ENCODE measurements around the gene USP10. TPM values are rescaled to one million over a fixed set of nuclear protein-coding genes. Genes with fewer than 3 reads are reported as not detected.

The USP10 gene
- total RNA-seq: 10 to 100 TPM; 93.9 to 95.2 TPM

GRCh38 chr16:84699712-84700445 is at the start of gene USP10:
TSS of gene USP10 (plus strand) at chr16:84700000. CDS start at chr16:84700091, 91 bp downstream.
- CTCF ChIA-PET: interaction anchor here (0.6 to 3.3 kb wide), 8 partner anchors 26 to 194 kb away, joined by 3 to 20 read pairs (median 7); no protein-coding TSS in a partner anchor
- intact Hi-C loops (cut with micrococcal nuclease): loop anchor here (1.0 to 2.0 kb wide), 2 partner anchors 26 to 27 kb away; no protein-coding TSS in a partner anchor
- Mint-ChIP-seq H3K4me1 (ENCODE audit: low read depth) (peaks cover 31% of the 10 kb centered on the region), H3K27me3 (ENCODE audit: low read depth) (no peaks in the 10 kb centered on the region), H3K9me3 (no peaks in the 10 kb centered on the region), H3K36me3 (ENCODE audit: low read depth) (peaks cover 3% of the 10 kb centered on the region), H3K27ac (peak within 1 kb of the TSS; percentile 95), H3K4me3 (peak within 1 kb of the TSS; percentile 95)
- DNase-seq: peak; percentile 80

GRCh38 chr16:84650062-84650991 is 49.5 kb upstream of the USP10 start:
- Mint-ChIP-seq H3K27me3 (ENCODE audit: low read depth) (no peaks in the 10 kb centered on the region), H3K4me3 (peak overlapping the region; percentile 63), H3K9me3 (no peaks in the 10 kb centered on the region), H3K4me1 (ENCODE audit: low read depth) (peaks cover 56% of the 10 kb centered on the region), H3K27ac (no peak overlapping the region), H3K36me3 (ENCODE audit: low read depth) (peaks cover 25% of the 10 kb centered on the region)
- intact Hi-C loops (cut with micrococcal nuclease): loop anchor here (5.0 kb wide), 1 partner anchor 77 kb away; no protein-coding TSS in a partner anchor
- no peak for DNase-seq
- CTCF ChIA-PET: interaction anchor here (1.7 kb wide), 1 partner anchor 22 kb away, joined by 6 read pairs; no protein-coding TSS in a partner anchor

- peaks cover 28% of the 10 kb centered on the region for H3K36me3 Mint-ChIP-seq (ENCODE audit: low read depth)
- no peak overlapping the region for H3K4me3 Mint-ChIP-seq
- no peak overlapping the region for H3K27ac Mint-ChIP-seq
- DNase-seq: peak; percentile 21
- no peaks in the 10 kb centered on the region for H3K27me3 Mint-ChIP-seq (ENCODE audit: low read depth)
- CTCF ChIA-PET: interaction anchor here (0.7 to 3.2 kb wide), 3 partner anchors 30 to 407 kb away, joined by 3 to 15 read pairs (median 4); no protein-coding TSS in a partner anchor
- intact Hi-C loops (cut with micrococcal nuclease): loop anchor here (5.0 kb wide), 1 partner anchor 75 kb away; no protein-coding TSS in a partner anchor
- H3K9me3 Mint-ChIP-seq: no peaks in the 10 kb centered on the region
- H3K4me1 Mint-ChIP-seq (ENCODE audit: low read depth): peaks cover 67% of the 10 kb centered on the region
These were observed 47.2 kb upstream of the USP10 start for GRCh38 chr16:84652566-84652965.

- no peak for DNase-seq
- H3K27ac Mint-ChIP-seq: no peak overlapping the region
- H3K4me3 Mint-ChIP-seq: no peak overlapping the region
- no peaks in the 10 kb centered on the region for H3K27me3 Mint-ChIP-seq (ENCODE audit: low read depth)
- intact Hi-C loops (cut with micrococcal nuclease): loop anchor here (5.0 kb wide), 1 partner anchor 73 kb away; no protein-coding TSS in a partner anchor
- H3K4me1 Mint-ChIP-seq (ENCODE audit: low read depth): peaks cover 73% of the 10 kb centered on the region
- CTCF ChIA-PET: interaction anchor here (0.8 to 3.2 kb wide), 4 partner anchors 18 to 124 kb away, joined by 3 to 15 read pairs (median 4); no protein-coding TSS in a partner anchor
- H3K36me3 Mint-ChIP-seq (ENCODE audit: low read depth): peaks cover 36% of the 10 kb centered on the region
- H3K9me3 Mint-ChIP-seq: no peaks in the 10 kb centered on the region
These were observed 45.6 kb upstream of the USP10 start for GRCh38 chr16:84654238-84654637.

- CTCF ChIA-PET: interaction anchor here (0.8 to 1.7 kb wide), 3 partner anchors 32 to 125 kb away, joined by 3 to 5 read pairs (median 3); no protein-coding TSS in a partner anchor
- DNase-seq: no peak
- Mint-ChIP-seq H3K4me1 (ENCODE audit: low read depth) (peaks cover 70% of the 10 kb centered on the region), H3K27ac (no peak overlapping the region), H3K27me3 (ENCODE audit: low read depth) (no peaks in the 10 kb centered on the region), H3K36me3 (ENCODE audit: low read depth) (peaks cover 36% of the 10 kb centered on the region), H3K4me3 (no peak overlapping the region), H3K9me3 (no peaks in the 10 kb centered on the region)
- intact Hi-C loops (cut with micrococcal nuclease): loop anchor here (5.0 kb wide), 1 partner anchor 72 kb away; no protein-coding TSS in a partner anchor
These were observed 44.8 kb upstream of the USP10 start for GRCh38 chr16:84654998-84655397.

- Mint-ChIP-seq H3K4me3 (no peak overlapping the region), H3K36me3 (ENCODE audit: low read depth) (peaks cover 26% of the 10 kb centered on the region)
- CTCF ChIA-PET: interaction anchor here (0.9 to 1.4 kb wide), 3 partner anchors 15 to 69 kb away, joined by 3 to 5 read pairs (median 4); no protein-coding TSS in a partner anchor
These were observed 43.2 kb upstream of the USP10 start for GRCh38 chr16:84656649-84657048.

GRCh38 chr16:84657229-84657837 is 42.5 kb upstream of the USP10 start:
- DNase-seq: no peak
- Mint-ChIP-seq H3K4me1 (ENCODE audit: low read depth) (peaks cover 56% of the 10 kb centered on the region), H3K4me3 (no peak overlapping the region), H3K9me3 (no peaks in the 10 kb centered on the region), H3K27ac (peak overlapping the region; percentile 36), H3K27me3 (ENCODE audit: low read depth) (no peaks in the 10 kb centered on the region), H3K36me3 (ENCODE audit: low read depth) (peaks cover 28% of the 10 kb centered on the region)
- CTCF ChIA-PET: no interaction called here
- intact Hi-C loops (cut with micrococcal nuclease): no loop called here

More at GRCh38 chr16:84656649-84657048, 43.2 kb upstream of the USP10 start:
- Mint-ChIP-seq H3K27me3 (ENCODE audit: low read depth) (no peaks in the 10 kb centered on the region), H3K4me1 (ENCODE audit: low read depth) (peaks cover 62% of the 10 kb centered on the region), H3K27ac (peak overlapping the region; percentile 81), H3K9me3 (no peaks in the 10 kb centered on the region)
- DNase-seq: no peak
- intact Hi-C loops (cut with micrococcal nuclease): no loop called here

- CTCF ChIA-PET: interaction anchor here (1.4 kb wide), 1 partner anchor 13 kb away, joined by 10 read pairs; no protein-coding TSS in a partner anchor
- Mint-ChIP-seq H3K36me3 (ENCODE audit: low read depth) (peaks cover 25% of the 10 kb centered on the region), H3K27me3 (ENCODE audit: low read depth) (no peaks in the 10 kb centered on the region), H3K4me3 (no peak overlapping the region), H3K4me1 (ENCODE audit: low read depth) (peaks cover 46% of the 10 kb centered on the region), H3K9me3 (no peaks in the 10 kb centered on the region), H3K27ac (no peak overlapping the region)
- intact Hi-C loops (cut with micrococcal nuclease): no loop called here
- no peak for DNase-seq
These were observed 41.1 kb upstream of the USP10 start for GRCh38 chr16:84658690-84659089.

- no peak overlapping the region for H3K27ac Mint-ChIP-seq
These were observed 40.0 kb upstream of the USP10 start for GRCh38 chr16:84659656-84660300.

GRCh38 chr16:84660973-84661372 is 38.8 kb upstream of the USP10 start:
- no peaks in the 10 kb centered on the region for H3K9me3 Mint-ChIP-seq
- DNase-seq: no peak
- CTCF ChIA-PET: interaction anchor here (1.2 kb wide), 1 partner anchor 78 kb away, joined by 3 read pairs; no protein-coding TSS in a partner anchor
- peaks cover 32% of the 10 kb centered on the region for H3K4me1 Mint-ChIP-seq (ENCODE audit: low read depth)
- no peak overlapping the region for H3K4me3 Mint-ChIP-seq
- H3K36me3 Mint-ChIP-seq (ENCODE audit: low read depth): peaks cover 22% of the 10 kb centered on the region
- no peaks in the 10 kb centered on the region for H3K27me3 Mint-ChIP-seq (ENCODE audit: low read depth)
- intact Hi-C loops (cut with micrococcal nuclease): no loop called here
- no peak overlapping the region for H3K27ac Mint-ChIP-seq

More at GRCh38 chr16:84659656-84660300, 40.0 kb upstream of the USP10 start:
- intact Hi-C loops (cut with micrococcal nuclease): no loop called here
- Mint-ChIP-seq H3K4me1 (ENCODE audit: low read depth) (peaks cover 42% of the 10 kb centered on the region), H3K4me3 (no peak overlapping the region), H3K9me3 (no peaks in the 10 kb centered on the region), H3K36me3 (ENCODE audit: low read depth) (peaks cover 27% of the 10 kb centered on the region), H3K27me3 (ENCODE audit: low read depth) (no peaks in the 10 kb centered on the region)
- no peak for DNase-seq
- CTCF ChIA-PET: interaction anchor here (1.2 kb wide), 1 partner anchor 79 kb away, joined by 3 read pairs; no protein-coding TSS in a partner anchor
